ENCODE data around the gene DNAJC12. TPM values are rescaled to one million over a fixed set of nuclear protein-coding genes. Genes with fewer than 3 reads are reported as not detected.

Gene DNAJC12
- total RNA-seq, 2 donors from 2014 or later: 1.2 to 5.1 TPM

- ATAC-seq (ENCODE audit: insufficient number of reproducible peaks, low FRiP score, low read depth) (no peak), DNase-seq (ENCODE audit: low spot score) (no peak)
- no peak for TF ChIP-seq CTCF (IDR thresholded peaks at IDR 0.05)
- Histone ChIP-seq H3K4me3 (no peak overlapping the region), H3K27ac (no peak overlapping the region), H3K4me1 (ENCODE audit: control insufficient read depth in 1 of 2, low read depth in 2 of 2) (peaks cover 0 to 6% of the 10 kb centered on the region in 2 donors), H3K9me3 (no peaks in the 10 kb centered on the region), H3K27me3 (replicated peaks; ENCODE audit: insufficient read depth) (no peaks in the 10 kb centered on the region), H3K36me3 (no peaks in the 10 kb centered on the region)
Measured at GRCh38 chr10:67852761-67853160, 14.8 kb upstream of the DNAJC12 start.

- H3K4me1 ChIP-seq (ENCODE audit: control insufficient read depth in 1 of 2, low read depth in 2 of 2): peaks cover 0 to 6% of the 10 kb centered on the region in 2 donors
Measured at GRCh38 chr10:67851186-67851585, 13.2 kb upstream of the DNAJC12 start.

GRCh38 chr10:67849331-67850011 is 11.5 kb upstream of the DNAJC12 start:
- no peak for TF ChIP-seq CTCF (IDR thresholded peaks at IDR 0.05)
- H3K36me3 ChIP-seq: no peaks in the 10 kb centered on the region
- peak; percentile 88 for DNase-seq (ENCODE audit: low spot score)
- H3K4me1 ChIP-seq (ENCODE audit: control insufficient read depth in 1 of 2, low read depth in 2 of 2): peaks cover 0 to 6% of the 10 kb centered on the region in 2 donors
- H3K27ac ChIP-seq: peak overlapping the region; percentile 84 to 91
- ATAC-seq (ENCODE audit: insufficient number of reproducible peaks, low FRiP score, low read depth): peak; percentile 98
- H3K27me3 ChIP-seq (replicated peaks; ENCODE audit: insufficient read depth): no peaks in the 10 kb centered on the region
- no peaks in the 10 kb centered on the region for H3K9me3 ChIP-seq
- H3K4me3 ChIP-seq: peak overlapping the region; percentile 72

More at GRCh38 chr10:67851186-67851585, 13.2 kb upstream of the DNAJC12 start:
- H3K27me3 ChIP-seq (replicated peaks; ENCODE audit: insufficient read depth): no peaks in the 10 kb centered on the region
- DNase-seq (ENCODE audit: low spot score) (no peak), ATAC-seq (ENCODE audit: insufficient number of reproducible peaks, low FRiP score, low read depth) (no peak)
- no peak for TF ChIP-seq CTCF (IDR thresholded peaks at IDR 0.05)
- H3K36me3 ChIP-seq: no peaks in the 10 kb centered on the region
- no peak overlapping the region for H3K4me3 ChIP-seq
- no peak overlapping the region for H3K27ac ChIP-seq
- no peaks in the 10 kb centered on the region for H3K9me3 ChIP-seq

GRCh38 chr10:67843284-67843683 is 5.3 kb upstream of the DNAJC12 start:
- Histone ChIP-seq H3K4me3 (no peak overlapping the region), H3K4me1 (ENCODE audit: control insufficient read depth in 1 of 2, low read depth in 2 of 2) (no peaks in the 10 kb centered on the region), H3K36me3 (no peaks in the 10 kb centered on the region), H3K27me3 (replicated peaks; ENCODE audit: insufficient read depth) (no peaks in the 10 kb centered on the region), H3K9me3 (no peaks in the 10 kb centered on the region), H3K27ac (no peak overlapping the region)
- no peak for ATAC-seq (ENCODE audit: insufficient number of reproducible peaks, low FRiP score, low read depth)
- no peak for TF ChIP-seq CTCF (IDR thresholded peaks at IDR 0.05)
- DNase-seq (ENCODE audit: low spot score): no peak

GRCh38 chr10:67841737-67842136 is 3.7 kb upstream of the DNAJC12 start:
- no peaks in the 10 kb centered on the region for H3K9me3 ChIP-seq
- no peak for TF ChIP-seq CTCF (IDR thresholded peaks at IDR 0.05)
- no peaks in the 10 kb centered on the region for H3K4me1 ChIP-seq (ENCODE audit: control insufficient read depth in 1 of 2, low read depth in 2 of 2)
- H3K36me3 ChIP-seq: no peaks in the 10 kb centered on the region
- no peaks in the 10 kb centered on the region for H3K27me3 ChIP-seq (replicated peaks; ENCODE audit: insufficient read depth)
- H3K27ac ChIP-seq: no peak overlapping the region
- ATAC-seq (ENCODE audit: insufficient number of reproducible peaks, low FRiP score, low read depth) (no peak), DNase-seq (ENCODE audit: low spot score) (no peak)
- H3K4me3 ChIP-seq: no peak overlapping the region
